ENCODE data around the gene SIX2.

The SIX2 gene

GRCh38 chr2:44967727-44968432 lies 41.4 kb downstream of the SIX2 start:
- no peak for DNase-seq (ENCODE audit: low read depth in 3 of 3, low spot score in 1 of 3)

GRCh38 chr2:44967056-44967455 lies 42.2 kb downstream of the SIX2 start:
- no peak for DNase-seq (ENCODE audit: low read depth in 3 of 3, low spot score in 1 of 3)

- DNase-seq (ENCODE audit: low read depth in 3 of 3, low spot score in 1 of 3) = no peak
Observed at GRCh38 chr2:44965684-44966083, 43.6 kb downstream of the SIX2 start.

- no peak for DNase-seq (ENCODE audit: low read depth in 3 of 3, low spot score in 1 of 3)
Observed at GRCh38 chr2:44964752-44965236, 44.5 kb downstream of the SIX2 start.

- DNase-seq (ENCODE audit: low read depth in 3 of 3, low spot score in 1 of 3) = no peak
Observed at GRCh38 chr2:44962176-44962695, 47.0 kb downstream of the SIX2 start.

GRCh38 chr2:44960871-44961270 lies 48.4 kb downstream of the SIX2 start:
- no peak for DNase-seq (ENCODE audit: low read depth in 3 of 3, low spot score in 1 of 3)

- DNase-seq (ENCODE audit: low read depth in 3 of 3, low spot score in 1 of 3) = no peak
Observed at GRCh38 chr2:44959855-44960254, 49.4 kb downstream of the SIX2 start.

- DNase-seq (ENCODE audit: low read depth in 3 of 3, low spot score in 1 of 3) = no peak
Observed at GRCh38 chr2:44957656-44958327, 51.5 kb downstream of the SIX2 start.

GRCh38 chr2:44956843-44957242 lies 52.4 kb downstream of the SIX2 start:
- no peak for DNase-seq (ENCODE audit: low read depth in 3 of 3, low spot score in 1 of 3)

- peak; percentile 21 to 74 (median 44) for DNase-seq (ENCODE audit: low read depth in 3 of 3, low spot score in 1 of 3)
Observed at GRCh38 chr2:44955593-44956392, 53.5 kb downstream of the SIX2 start.

Measured in stimulated activated CD4-positive, alpha-beta T cell treated with anti-CD3 and anti-CD28 coated beads, TNF-alpha, amount 100 ng/mL, for 1 hour (primary cell).